CD8-positive, alpha-beta memory T cell (primary cell): Measurements from ENCODE around the gene HBEGF. TPM values are rescaled to one million over a fixed set of nuclear protein-coding genes. Genes with fewer than 3 reads are reported as not detected.

ENCODE experiments used
- CTCF ChIA-PET: fragments of 350-600 bp; sonication (Branson Sonifier 250); formaldehyde crosslinking; loops from one replicate; lab custom pipeline; 2021; ENCODE audit warnings: antibody characterized with exemption; lab: Charles Lee
- POLR2A ChIA-PET: fragments of 350-600 bp; sonication (Branson Sonifier 250); formaldehyde crosslinking; loops from one replicate; lab custom pipeline; 2021; ENCODE audit warnings: antibody characterized with exemption; lab: Charles Lee
- DNase-seq, 5 donors: peaks; one replicate each; pipeline versions ENCODE4 v3.0.0 to v3.0.0-alpha.2; 2020 to 2022; ENCODE audit warnings: mixed read lengths in 1 of 5
- H3K27ac ChIP-seq: one replicate; pipeline ENCODE4 v1.7.0; 2013; ENCODE audit warnings: low read depth, mild to moderate bottlenecking, low read length, moderate library complexity
- H3K27me3 ChIP-seq: 2 replicates; pipeline ENCODE4 v1.7.0; 2013; ENCODE audit warnings: low read length, mild to moderate bottlenecking; ENCODE audit not compliant: insufficient read depth, poor library complexity, severe bottlenecking
- H3K36me3 ChIP-seq: 2 replicates; pipeline ENCODE4 v1.7.0; 2013; ENCODE audit warnings: mild to moderate bottlenecking, low read length, moderate library complexity; ENCODE audit not compliant: insufficient read depth
- H3K4me1 ChIP-seq: 2 replicates; pipeline ENCODE4 v1.7.0; 2013; ENCODE audit warnings: mild to moderate bottlenecking, low read length, moderate library complexity; ENCODE audit not compliant: insufficient read depth
- H3K4me3 ChIP-seq: 2 replicates; pipeline ENCODE4 v1.7.0; 2013; ENCODE audit warnings: mild to moderate bottlenecking, low read length
- H3K9me3 ChIP-seq: 2 replicates; pipeline ENCODE4 v1.7.0; 2013; ENCODE audit warnings: mild to moderate bottlenecking, low read length
- H3K27ac Mint-ChIP-seq, 8 donors: one replicate each; pipeline ENCODE4 v1.8.0; 2020 to 2021; ENCODE audit warnings: mixed read lengths in 8 of 8, mild to moderate bottlenecking in 6 of 8, inconsistent platforms in 3 of 8, moderate library complexity in 3 of 8
- H3K27me3 Mint-ChIP-seq, 2 donors: one replicate each; pipeline ENCODE4 v1.8.0; 2020 to 2021; ENCODE audit warnings: mixed read lengths in 2 of 2, mild to moderate bottlenecking in 1 of 2, moderate library complexity in 1 of 2
- H3K36me3 Mint-ChIP-seq, 3 donors: one replicate each; pipeline ENCODE4 v1.8.0; 2020 to 2021; ENCODE audit warnings: mixed read lengths in 3 of 3, inconsistent platforms in 1 of 3, mild to moderate bottlenecking in 1 of 3
- H3K4me1 Mint-ChIP-seq, 3 donors: one replicate each; pipeline ENCODE4 v1.8.0; 2020 to 2021; ENCODE audit warnings: mixed read lengths in 3 of 3, inconsistent platforms in 1 of 3, mild to moderate bottlenecking in 1 of 3
- H3K4me3 Mint-ChIP-seq, 7 donors: one replicate each; pipeline ENCODE4 v1.8.0; 2020 to 2021; ENCODE audit warnings: mixed read lengths in 7 of 7, mild to moderate bottlenecking in 6 of 7, moderate library complexity in 4 of 7, inconsistent platforms in 2 of 7
- H3K9me3 Mint-ChIP-seq, 5 donors: one replicate each; pipeline ENCODE4 v1.8.0; 2020 to 2022; ENCODE audit warnings: mixed read lengths in 5 of 5, mild to moderate bottlenecking in 3 of 5, moderate library complexity in 2 of 5, inconsistent platforms in 1 of 5
- polyA plus RNA-seq: library from polyadenylated mRNA; unstranded; fragments of 300-500 nt; fragmentation: Illumina TruSeq; gene quantifications from one replicate; pipeline ENCODE4 v1.2.3, GENCODE V29; 2021
- total RNA-seq, 2 experiments: library from RNA; stranded (reverse); gene quantifications; one replicate each; pipeline ENCODE4 v1.2.3, GENCODE V29; 2021

HBEGF gene
- total and polyA plus RNA-seq, 3 experiments from 2014 or later = 2.1 TPM; not detected in 1

GRCh38 chr5:140297283-140297682 lies 49.1 kb downstream of the HBEGF start:
- POLR2A ChIA-PET = no interaction called here
- no peaks in the 10 kb centered on the region for H3K9me3 ChIP-seq
- peaks cover 0 to 33% (median 18%) of the 10 kb centered on the region in 3 donors for H3K36me3 Mint-ChIP-seq
- H3K36me3 ChIP-seq = peaks cover 5% of the 10 kb centered on the region
- peak overlapping the region in 1 of 8 donors; percentile 14 for H3K27ac Mint-ChIP-seq
- CTCF ChIA-PET = no interaction called here
- H3K27ac ChIP-seq = no peak overlapping the region
- peaks cover 23% of the 10 kb centered on the region for H3K4me1 ChIP-seq
- no peaks in the 10 kb centered on the region for H3K9me3 Mint-ChIP-seq
- H3K4me1 Mint-ChIP-seq = peaks cover 31 to 82% (median 70%) of the 10 kb centered on the region in 3 donors
- H3K4me3 ChIP-seq = no peak overlapping the region
- H3K27me3 Mint-ChIP-seq = no peaks in the 10 kb centered on the region
- H3K4me3 Mint-ChIP-seq = peak overlapping the region in 1 of 7 donors; percentile 36
- H3K27me3 ChIP-seq = no peaks in the 10 kb centered on the region
- no peak for DNase-seq

- H3K9me3 ChIP-seq = no peaks in the 10 kb centered on the region
- peak overlapping the region in 1 of 8 donors; percentile 14 for H3K27ac Mint-ChIP-seq
- POLR2A ChIA-PET = no interaction called here
- peaks cover 16% of the 10 kb centered on the region for H3K4me1 ChIP-seq
- no peaks in the 10 kb centered on the region for H3K27me3 Mint-ChIP-seq
- no peak overlapping the region for H3K4me3 ChIP-seq
- H3K4me3 Mint-ChIP-seq = no peak overlapping the region
- peaks cover 0 to 35% (median 18%) of the 10 kb centered on the region in 3 donors for H3K36me3 Mint-ChIP-seq
- H3K4me1 Mint-ChIP-seq = peaks cover 29 to 76% (median 66%) of the 10 kb centered on the region in 3 donors
- no peaks in the 10 kb centered on the region for H3K9me3 Mint-ChIP-seq
- peaks cover 5% of the 10 kb centered on the region for H3K36me3 ChIP-seq
- H3K27me3 ChIP-seq = no peaks in the 10 kb centered on the region
- no peak overlapping the region for H3K27ac ChIP-seq
- CTCF ChIA-PET = no interaction called here
- DNase-seq = no peak
Measured at GRCh38 chr5:140296289-140296688, 50.1 kb downstream of the HBEGF start.

GRCh38 chr5:140295414-140295813 lies 51.0 kb downstream of the HBEGF start:
- peaks cover 0 to 38% (median 20%) of the 10 kb centered on the region in 3 donors for H3K36me3 Mint-ChIP-seq
- ChIA-PET CTCF (no interaction called here), POLR2A (no interaction called here)
- H3K36me3 ChIP-seq = peaks cover 5% of the 10 kb centered on the region
- H3K9me3 ChIP-seq = no peaks in the 10 kb centered on the region
- H3K9me3 Mint-ChIP-seq = no peaks in the 10 kb centered on the region
- peaks cover 16% of the 10 kb centered on the region for H3K4me1 ChIP-seq
- no peak overlapping the region for H3K4me3 Mint-ChIP-seq
- H3K4me1 Mint-ChIP-seq = peaks cover 33 to 72% (median 65%) of the 10 kb centered on the region in 3 donors
- no peak overlapping the region for H3K27ac ChIP-seq
- H3K27ac Mint-ChIP-seq = peak overlapping the region in 1 of 8 donors; percentile 11
- H3K27me3 ChIP-seq = no peaks in the 10 kb centered on the region
- no peaks in the 10 kb centered on the region for H3K27me3 Mint-ChIP-seq
- DNase-seq = no peak
- no peak overlapping the region for H3K4me3 ChIP-seq

GRCh38 chr5:140294753-140295152 lies 51.6 kb downstream of the HBEGF start:
- Mint-ChIP-seq H3K27ac (no peak overlapping the region), H3K4me1 (peaks cover 35 to 71% (median 63%) of the 10 kb centered on the region in 3 donors), H3K4me3 (no peak overlapping the region), H3K9me3 (no peaks in the 10 kb centered on the region), H3K27me3 (no peaks in the 10 kb centered on the region), H3K36me3 (peaks cover 0 to 33% (median 18%) of the 10 kb centered on the region in 3 donors)
- Histone ChIP-seq H3K27me3 (no peaks in the 10 kb centered on the region), H3K27ac (no peak overlapping the region), H3K4me1 (peaks cover 16% of the 10 kb centered on the region), H3K36me3 (peaks cover 5% of the 10 kb centered on the region), H3K4me3 (no peak overlapping the region), H3K9me3 (no peaks in the 10 kb centered on the region)
- POLR2A ChIA-PET = no interaction called here
- CTCF ChIA-PET = no interaction called here
- no peak for DNase-seq

GRCh38 chr5:140293849-140294100 lies 52.6 kb downstream of the HBEGF start:
- H3K27me3 Mint-ChIP-seq = no peaks in the 10 kb centered on the region

GRCh38 chr5:140293091-140293848 lies 53.1 kb downstream of the HBEGF start:
- POLR2A ChIA-PET = interaction anchor here (0.6 to 0.7 kb wide), 2 partner anchors 19 to 149 kb away, joined by 3 to 4 read pairs; no protein-coding TSS in a partner anchor
- no peaks in the 10 kb centered on the region for H3K9me3 Mint-ChIP-seq
- peak overlapping the region in 3 of 8 donors; percentile 1 to 26 (median 3) for H3K27ac Mint-ChIP-seq
- Histone ChIP-seq H3K27ac (no peak overlapping the region), H3K4me1 (peaks cover 16% of the 10 kb centered on the region), H3K4me3 (no peak overlapping the region), H3K27me3 (no peaks in the 10 kb centered on the region), H3K9me3 (no peaks in the 10 kb centered on the region), H3K36me3 (peaks cover 5% of the 10 kb centered on the region)
- no peak overlapping the region for H3K4me3 Mint-ChIP-seq
- no peaks in the 10 kb centered on the region for H3K27me3 Mint-ChIP-seq
- CTCF ChIA-PET = no interaction called here
- DNase-seq = peak in 1 of 5 donors; percentile 6
- peaks cover 0 to 25% (median 15%) of the 10 kb centered on the region in 3 donors for H3K36me3 Mint-ChIP-seq
- H3K4me1 Mint-ChIP-seq = peaks cover 38 to 76% (median 68%) of the 10 kb centered on the region in 3 donors

More at GRCh38 chr5:140293849-140294100, 52.6 kb downstream of the HBEGF start:
- peaks cover 38 to 76% (median 69%) of the 10 kb centered on the region in 3 donors for H3K4me1 Mint-ChIP-seq
- Histone ChIP-seq H3K27me3 (no peaks in the 10 kb centered on the region), H3K36me3 (peaks cover 5% of the 10 kb centered on the region), H3K9me3 (no peaks in the 10 kb centered on the region), H3K27ac (no peak overlapping the region), H3K4me1 (peaks cover 16% of the 10 kb centered on the region), H3K4me3 (no peak overlapping the region)
- ChIA-PET CTCF (no interaction called here), POLR2A (interaction anchor here (0.6 kb wide), 1 partner anchor 19 kb away, joined by 4 read pairs; no protein-coding TSS in a partner anchor)
- H3K4me3 Mint-ChIP-seq = no peak overlapping the region
- H3K27ac Mint-ChIP-seq = no peak overlapping the region
- H3K36me3 Mint-ChIP-seq = peaks cover 0 to 26% (median 17%) of the 10 kb centered on the region in 3 donors
- DNase-seq = no peak
- no peaks in the 10 kb centered on the region for H3K9me3 Mint-ChIP-seq

- H3K27ac ChIP-seq = no peak overlapping the region
- Mint-ChIP-seq H3K27me3 (no peaks in the 10 kb centered on the region), H3K4me3 (no peak overlapping the region), H3K36me3 (peaks cover 0 to 23% (median 15%) of the 10 kb centered on the region in 3 donors), H3K27ac (peak overlapping the region in 1 of 8 donors; percentile 13), H3K9me3 (no peaks in the 10 kb centered on the region), H3K4me1 (peaks cover 41 to 73% (median 70%) of the 10 kb centered on the region in 3 donors)
- no peaks in the 10 kb centered on the region for H3K27me3 ChIP-seq
- CTCF ChIA-PET = no interaction called here
- no peaks in the 10 kb centered on the region for H3K9me3 ChIP-seq
- H3K36me3 ChIP-seq = peaks cover 5% of the 10 kb centered on the region
- POLR2A ChIA-PET = interaction anchor here (0.7 kb wide), 1 partner anchor 148 kb away, joined by 3 read pairs; no protein-coding TSS in a partner anchor
- peaks cover 16% of the 10 kb centered on the region for H3K4me1 ChIP-seq
- no peak overlapping the region for H3K4me3 ChIP-seq
- DNase-seq = no peak
Measured at GRCh38 chr5:140292212-140293036, 54.0 kb downstream of the HBEGF start.
